ENCODE data around the gene OR2T11.

DNA sequence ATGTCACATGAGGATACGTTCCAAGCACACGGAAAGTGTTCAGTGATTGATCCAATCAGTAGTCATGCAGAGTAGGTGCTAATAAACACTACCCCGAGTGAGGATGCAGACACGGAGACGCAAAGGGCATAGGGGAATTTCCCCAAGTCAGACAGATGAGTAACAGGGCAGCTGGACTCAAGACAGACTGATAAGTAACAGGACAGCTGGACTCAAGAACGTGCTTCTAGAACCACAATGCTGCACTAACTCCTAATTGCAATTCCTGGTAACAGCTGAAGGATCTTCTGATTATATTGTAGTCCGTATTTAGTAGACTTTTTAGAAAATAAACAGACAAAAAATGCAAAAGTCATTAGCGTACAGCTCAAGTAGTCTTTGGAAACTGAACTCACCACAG, 35.5 kb downstream of the OR2T11 start:
- TF ChIP-seq, protein P1, sequence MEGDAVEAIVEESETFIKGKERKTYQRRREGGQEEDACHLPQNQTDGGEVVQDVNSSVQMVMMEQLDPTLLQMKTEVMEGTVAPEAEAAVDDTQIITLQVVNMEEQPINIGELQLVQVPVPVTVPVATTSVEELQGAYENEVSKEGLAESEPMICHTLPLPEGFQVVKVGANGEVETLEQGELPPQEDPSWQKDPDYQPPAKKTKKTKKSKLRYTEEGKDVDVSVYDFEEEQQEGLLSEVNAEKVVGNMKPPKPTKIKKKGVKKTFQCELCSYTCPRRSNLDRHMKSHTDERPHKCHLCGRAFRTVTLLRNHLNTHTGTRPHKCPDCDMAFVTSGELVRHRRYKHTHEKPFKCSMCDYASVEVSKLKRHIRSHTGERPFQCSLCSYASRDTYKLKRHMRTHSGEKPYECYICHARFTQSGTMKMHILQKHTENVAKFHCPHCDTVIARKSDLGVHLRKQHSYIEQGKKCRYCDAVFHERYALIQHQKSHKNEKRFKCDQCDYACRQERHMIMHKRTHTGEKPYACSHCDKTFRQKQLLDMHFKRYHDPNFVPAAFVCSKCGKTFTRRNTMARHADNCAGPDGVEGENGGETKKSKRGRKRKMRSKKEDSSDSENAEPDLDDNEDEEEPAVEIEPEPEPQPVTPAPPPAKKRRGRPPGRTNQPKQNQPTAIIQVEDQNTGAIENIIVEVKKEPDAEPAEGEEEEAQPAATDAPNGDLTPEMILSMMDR (IDR thresholded peaks at IDR 0.05), result no peak
- TF ChIP-seq POLR2A (IDR thresholded peaks at IDR 0.05), result no peak

All from heart left ventricle (tissue), 13 donors.